Measurements from ENCODE around the gene CTNNA3.

Gene CTNNA3

GRCh38 chr10:66187053-66187733 is 1508.8 kb downstream of the CTNNA3 start:
- H3K9ac ChIP-seq (ENCODE audit: low read depth in 1 of 2, low read length in 2 of 2): no peak overlapping the region
- no peaks in the 10 kb centered on the region for H3K27me3 ChIP-seq (ENCODE audit: control insufficient read depth in 1 of 2, insufficient read depth in 2 of 2, low read length in 2 of 2)
- H3K9me3 ChIP-seq (ENCODE audit: control insufficient read depth in 1 of 2, low read length in 2 of 2): no peaks in the 10 kb centered on the region
- H3K27ac ChIP-seq (ENCODE audit: low read depth, low read length): no peak overlapping the region
- H3K4me3 ChIP-seq (ENCODE audit: low read depth in 1 of 2, low read length in 2 of 2): no peak overlapping the region
- H3K4me1 ChIP-seq (ENCODE audit: control insufficient read depth in 1 of 2, insufficient read depth in 2 of 2, low read length in 2 of 2): no peaks in the 10 kb centered on the region
- H3K36me3 ChIP-seq (ENCODE audit: control insufficient read depth in 1 of 2, insufficient read depth in 2 of 2, low read length in 2 of 2): no peaks in the 10 kb centered on the region

- H3K36me3 ChIP-seq (ENCODE audit: control insufficient read depth in 1 of 2, insufficient read depth in 2 of 2, low read length in 2 of 2): no peaks in the 10 kb centered on the region
- no peak overlapping the region for H3K27ac ChIP-seq (ENCODE audit: low read depth, low read length)
- no peaks in the 10 kb centered on the region for H3K4me1 ChIP-seq (ENCODE audit: control insufficient read depth in 1 of 2, insufficient read depth in 2 of 2, low read length in 2 of 2)
- H3K9me3 ChIP-seq (ENCODE audit: control insufficient read depth in 1 of 2, low read length in 2 of 2): no peaks in the 10 kb centered on the region
- no peaks in the 10 kb centered on the region for H3K27me3 ChIP-seq (ENCODE audit: control insufficient read depth in 1 of 2, insufficient read depth in 2 of 2, low read length in 2 of 2)
- H3K4me3 ChIP-seq (ENCODE audit: low read depth in 1 of 2, low read length in 2 of 2): no peak overlapping the region
- no peak overlapping the region for H3K9ac ChIP-seq (ENCODE audit: low read depth in 1 of 2, low read length in 2 of 2)
Measured at GRCh38 chr10:66183028-66183427, 1513.0 kb downstream of the CTNNA3 start.

- no peaks in the 10 kb centered on the region for H3K36me3 ChIP-seq (ENCODE audit: control insufficient read depth in 1 of 2, insufficient read depth in 2 of 2, low read length in 2 of 2)
- no peaks in the 10 kb centered on the region for H3K4me1 ChIP-seq (ENCODE audit: control insufficient read depth in 1 of 2, insufficient read depth in 2 of 2, low read length in 2 of 2)
- H3K27me3 ChIP-seq (ENCODE audit: control insufficient read depth in 1 of 2, insufficient read depth in 2 of 2, low read length in 2 of 2): no peaks in the 10 kb centered on the region
- no peak overlapping the region for H3K27ac ChIP-seq (ENCODE audit: low read depth, low read length)
- H3K9me3 ChIP-seq (ENCODE audit: control insufficient read depth in 1 of 2, low read length in 2 of 2): no peaks in the 10 kb centered on the region
- H3K9ac ChIP-seq (ENCODE audit: low read depth in 1 of 2, low read length in 2 of 2): no peak overlapping the region
- H3K4me3 ChIP-seq (ENCODE audit: low read depth in 1 of 2, low read length in 2 of 2): no peak overlapping the region
Measured at GRCh38 chr10:66180581-66181318, 1515.2 kb downstream of the CTNNA3 start.

- H3K36me3 ChIP-seq (ENCODE audit: control insufficient read depth in 1 of 2, insufficient read depth in 2 of 2, low read length in 2 of 2): no peaks in the 10 kb centered on the region
- no peak overlapping the region for H3K4me3 ChIP-seq (ENCODE audit: low read depth in 1 of 2, low read length in 2 of 2)
- no peak overlapping the region for H3K27ac ChIP-seq (ENCODE audit: low read depth, low read length)
- H3K9ac ChIP-seq (ENCODE audit: low read depth in 1 of 2, low read length in 2 of 2): no peak overlapping the region
- no peaks in the 10 kb centered on the region for H3K27me3 ChIP-seq (ENCODE audit: control insufficient read depth in 1 of 2, insufficient read depth in 2 of 2, low read length in 2 of 2)
- H3K9me3 ChIP-seq (ENCODE audit: control insufficient read depth in 1 of 2, low read length in 2 of 2): no peaks in the 10 kb centered on the region
- no peaks in the 10 kb centered on the region for H3K4me1 ChIP-seq (ENCODE audit: control insufficient read depth in 1 of 2, insufficient read depth in 2 of 2, low read length in 2 of 2)
Measured at GRCh38 chr10:66180021-66180420, 1516.0 kb downstream of the CTNNA3 start.

GRCh38 chr10:66176772-66177171 is 1519.2 kb downstream of the CTNNA3 start:
- no peaks in the 10 kb centered on the region for H3K4me1 ChIP-seq (ENCODE audit: control insufficient read depth in 1 of 2, insufficient read depth in 2 of 2, low read length in 2 of 2)
- H3K9ac ChIP-seq (ENCODE audit: low read depth in 1 of 2, low read length in 2 of 2): no peak overlapping the region
- H3K36me3 ChIP-seq (ENCODE audit: control insufficient read depth in 1 of 2, insufficient read depth in 2 of 2, low read length in 2 of 2): no peaks in the 10 kb centered on the region
- H3K9me3 ChIP-seq (ENCODE audit: control insufficient read depth in 1 of 2, low read length in 2 of 2): no peaks in the 10 kb centered on the region
- no peak overlapping the region for H3K27ac ChIP-seq (ENCODE audit: low read depth, low read length)
- no peak overlapping the region for H3K4me3 ChIP-seq (ENCODE audit: low read depth in 1 of 2, low read length in 2 of 2)
- no peaks in the 10 kb centered on the region for H3K27me3 ChIP-seq (ENCODE audit: control insufficient read depth in 1 of 2, insufficient read depth in 2 of 2, low read length in 2 of 2)

GRCh38 chr10:66167816-66168215 is 1528.2 kb downstream of the CTNNA3 start:
- Histone ChIP-seq H3K27me3 (ENCODE audit: control insufficient read depth in 1 of 2, insufficient read depth in 2 of 2, low read length in 2 of 2) (no peaks in the 10 kb centered on the region), H3K4me3 (ENCODE audit: low read depth in 1 of 2, low read length in 2 of 2) (no peak overlapping the region), H3K36me3 (ENCODE audit: control insufficient read depth in 1 of 2, insufficient read depth in 2 of 2, low read length in 2 of 2) (no peaks in the 10 kb centered on the region), H3K4me1 (ENCODE audit: control insufficient read depth in 1 of 2, insufficient read depth in 2 of 2, low read length in 2 of 2) (no peaks in the 10 kb centered on the region), H3K27ac (ENCODE audit: low read depth, low read length) (no peak overlapping the region), H3K9me3 (ENCODE audit: control insufficient read depth in 1 of 2, low read length in 2 of 2) (no peaks in the 10 kb centered on the region), H3K9ac (ENCODE audit: low read depth in 1 of 2, low read length in 2 of 2) (no peak overlapping the region)

GRCh38 chr10:66162560-66163143 is 1533.3 kb downstream of the CTNNA3 start:
- H3K27me3 ChIP-seq (ENCODE audit: control insufficient read depth in 1 of 2, insufficient read depth in 2 of 2, low read length in 2 of 2): no peaks in the 10 kb centered on the region
- no peaks in the 10 kb centered on the region for H3K9me3 ChIP-seq (ENCODE audit: control insufficient read depth in 1 of 2, low read length in 2 of 2)
- H3K4me1 ChIP-seq (ENCODE audit: control insufficient read depth in 1 of 2, insufficient read depth in 2 of 2, low read length in 2 of 2): no peaks in the 10 kb centered on the region
- no peak overlapping the region for H3K9ac ChIP-seq (ENCODE audit: low read depth in 1 of 2, low read length in 2 of 2)
- H3K27ac ChIP-seq (ENCODE audit: low read depth, low read length): no peak overlapping the region
- H3K36me3 ChIP-seq (ENCODE audit: control insufficient read depth in 1 of 2, insufficient read depth in 2 of 2, low read length in 2 of 2): no peaks in the 10 kb centered on the region
- no peak overlapping the region for H3K4me3 ChIP-seq (ENCODE audit: low read depth in 1 of 2, low read length in 2 of 2)

- H3K9ac ChIP-seq (ENCODE audit: low read depth in 1 of 2, low read length in 2 of 2): no peak overlapping the region
- no peaks in the 10 kb centered on the region for H3K4me1 ChIP-seq (ENCODE audit: control insufficient read depth in 1 of 2, insufficient read depth in 2 of 2, low read length in 2 of 2)
- no peak overlapping the region for H3K4me3 ChIP-seq (ENCODE audit: low read depth in 1 of 2, low read length in 2 of 2)
- H3K9me3 ChIP-seq (ENCODE audit: control insufficient read depth in 1 of 2, low read length in 2 of 2): no peaks in the 10 kb centered on the region
- H3K36me3 ChIP-seq (ENCODE audit: control insufficient read depth in 1 of 2, insufficient read depth in 2 of 2, low read length in 2 of 2): no peaks in the 10 kb centered on the region
- no peak overlapping the region for H3K27ac ChIP-seq (ENCODE audit: low read depth, low read length)
- H3K27me3 ChIP-seq (ENCODE audit: control insufficient read depth in 1 of 2, insufficient read depth in 2 of 2, low read length in 2 of 2): no peaks in the 10 kb centered on the region
Measured at GRCh38 chr10:66151346-66151745, 1544.6 kb downstream of the CTNNA3 start.

- Histone ChIP-seq H3K36me3 (ENCODE audit: control insufficient read depth in 1 of 2, insufficient read depth in 2 of 2, low read length in 2 of 2) (no peaks in the 10 kb centered on the region), H3K4me1 (ENCODE audit: control insufficient read depth in 1 of 2, insufficient read depth in 2 of 2, low read length in 2 of 2) (no peaks in the 10 kb centered on the region), H3K9ac (ENCODE audit: low read depth in 1 of 2, low read length in 2 of 2) (no peak overlapping the region), H3K9me3 (ENCODE audit: control insufficient read depth in 1 of 2, low read length in 2 of 2) (no peaks in the 10 kb centered on the region), H3K4me3 (ENCODE audit: low read depth in 1 of 2, low read length in 2 of 2) (no peak overlapping the region), H3K27me3 (ENCODE audit: control insufficient read depth in 1 of 2, insufficient read depth in 2 of 2, low read length in 2 of 2) (no peaks in the 10 kb centered on the region), H3K27ac (ENCODE audit: low read depth, low read length) (no peak overlapping the region)
Measured at GRCh38 chr10:66148312-66148711, 1547.7 kb downstream of the CTNNA3 start.

GRCh38 chr10:66144016-66144415 is 1552.0 kb downstream of the CTNNA3 start:
- Histone ChIP-seq H3K27me3 (ENCODE audit: control insufficient read depth in 1 of 2, insufficient read depth in 2 of 2, low read length in 2 of 2) (no peaks in the 10 kb centered on the region), H3K27ac (ENCODE audit: low read depth, low read length) (no peak overlapping the region), H3K4me1 (ENCODE audit: control insufficient read depth in 1 of 2, insufficient read depth in 2 of 2, low read length in 2 of 2) (no peaks in the 10 kb centered on the region), H3K9me3 (ENCODE audit: control insufficient read depth in 1 of 2, low read length in 2 of 2) (no peaks in the 10 kb centered on the region), H3K9ac (ENCODE audit: low read depth in 1 of 2, low read length in 2 of 2) (no peak overlapping the region), H3K4me3 (ENCODE audit: low read depth in 1 of 2, low read length in 2 of 2) (no peak overlapping the region), H3K36me3 (ENCODE audit: control insufficient read depth in 1 of 2, insufficient read depth in 2 of 2, low read length in 2 of 2) (no peaks in the 10 kb centered on the region)

Data from duodenal mucosa (tissue), 2 donors.